ENCODE data around the gene FAM221B.

- TF ChIP-seq CTCF (IDR thresholded peaks at IDR 0.05) (no peak), POLR2A (IDR thresholded peaks at IDR 0.05; ENCODE audit: low read depth) (no peak)
These were observed 19.4 kb upstream of the FAM221B start for GRCh38 chr9:35847792-35848572.
